Natural killer cell (primary cell): Measurements from ENCODE around the gene DCAF7. TPM values are rescaled to one million over a fixed set of nuclear protein-coding genes. Genes with fewer than 3 reads are reported as not detected.

Experiments used
- ATAC-seq, 3 donors: fragments of 150-1000 bp in 2 of 3; fragments of 200-7000 bp in 1 of 3; cut with Tn5 transposase; 1 replicate in 1 of 3; 2 replicates in 2 of 3; pipeline ENCODE4 v1.10.0; 2021; ENCODE audit warnings: mild to moderate bottlenecking in 2 of 3, moderate library complexity in 2 of 3
- DNase-seq, 2 donors: peaks; one replicate each; pipeline versions ENCODE4 v3.0.0 to v3.0.0-alpha.2; 2013 to 2021; ENCODE audit warnings: mixed read lengths in 1 of 2
- H3K27ac ChIP-seq: one replicate; pipeline ENCODE4 v1.5.1; 2013; ENCODE audit warnings: mild to moderate bottlenecking, low read length
- H3K27me3 ChIP-seq: one replicate; pipeline ENCODE4 v1.6.1; 2013; ENCODE audit warnings: low read length; ENCODE audit not compliant: control insufficient read depth, insufficient read depth
- H3K36me3 ChIP-seq: one replicate; pipeline ENCODE4 v1.6.1; 2013; ENCODE audit warnings: low read length; ENCODE audit not compliant: control insufficient read depth, insufficient read depth
- H3K4me1 ChIP-seq: one replicate; pipeline ENCODE4 v1.6.1; 2013; ENCODE audit warnings: low read length; ENCODE audit not compliant: control insufficient read depth, insufficient read depth
- H3K4me3 ChIP-seq: one replicate; pipeline ENCODE4 v1.5.1; 2013; ENCODE audit warnings: low read length
- H3K9me3 ChIP-seq: one replicate; pipeline ENCODE4 v1.6.1; 2013; ENCODE audit warnings: low read length; ENCODE audit not compliant: control insufficient read depth, insufficient read depth
- H3K27ac Mint-ChIP-seq, 2 donors: one replicate each; pipeline ENCODE4 v1.8.0; 2022; ENCODE audit warnings: mild to moderate bottlenecking in 2 of 2, mixed read lengths in 2 of 2, moderate library complexity in 1 of 2
- H3K27me3 Mint-ChIP-seq, 2 donors: one replicate each; pipeline ENCODE4 v1.8.0; 2022; ENCODE audit warnings: low read depth in 2 of 2, mixed read lengths in 2 of 2
- H3K36me3 Mint-ChIP-seq: one replicate; pipeline ENCODE4 v1.8.0; 2022; ENCODE audit warnings: mixed read lengths
- H3K4me1 Mint-ChIP-seq, 2 donors: one replicate each; pipeline ENCODE4 v1.8.0; 2022; ENCODE audit warnings: mixed read lengths in 2 of 2
- H3K4me3 Mint-ChIP-seq: one replicate; pipeline ENCODE4 v1.8.0; 2022; ENCODE audit warnings: mild to moderate bottlenecking, moderate library complexity, mixed read lengths
- H3K9me3 Mint-ChIP-seq, 2 donors: one replicate each; pipeline ENCODE4 v1.8.0; 2022; ENCODE audit warnings: mixed read lengths in 2 of 2
- WGBS: methylation state at CpG from one replicate; pipeline ENCODE4 v1.1.7; 2013; ENCODE audit warnings: missing lambda C conversion rate; ENCODE audit not compliant: insufficient coverage; 5-methylcytosine and 5-hydroxymethylcytosine counted together
- intact Hi-C: fragments of 100-400 bp; cut with micrococcal nuclease; formaldehyde crosslinking; loops from one replicate; pipeline ENCODE4 v1.14.2; 2022
- total RNA-seq, 4 donors: library from RNA; stranded (reverse); fragments of 120-200 nt in 1 of 4; gene quantifications; one replicate each; pipeline versions ENCODE4 v1.2.3 to v1.2.4, GENCODE V29; 2013 to 2022
- TF ChIP-seq, protein P1 (sequence below): fragments of 200-600 bp; IDR thresholded peaks from one replicate; pipeline ENCODE4 v1.8.0; 2022; ENCODE audit warnings: antibody characterized with exemption

DCAF7 gene
- total RNA-seq, 3 donors from 2014 or later (not counting 1 experiment from before 2014, with no cell fraction given), result 55.5 to 83.5 (median 72.2) TPM

DNA sequence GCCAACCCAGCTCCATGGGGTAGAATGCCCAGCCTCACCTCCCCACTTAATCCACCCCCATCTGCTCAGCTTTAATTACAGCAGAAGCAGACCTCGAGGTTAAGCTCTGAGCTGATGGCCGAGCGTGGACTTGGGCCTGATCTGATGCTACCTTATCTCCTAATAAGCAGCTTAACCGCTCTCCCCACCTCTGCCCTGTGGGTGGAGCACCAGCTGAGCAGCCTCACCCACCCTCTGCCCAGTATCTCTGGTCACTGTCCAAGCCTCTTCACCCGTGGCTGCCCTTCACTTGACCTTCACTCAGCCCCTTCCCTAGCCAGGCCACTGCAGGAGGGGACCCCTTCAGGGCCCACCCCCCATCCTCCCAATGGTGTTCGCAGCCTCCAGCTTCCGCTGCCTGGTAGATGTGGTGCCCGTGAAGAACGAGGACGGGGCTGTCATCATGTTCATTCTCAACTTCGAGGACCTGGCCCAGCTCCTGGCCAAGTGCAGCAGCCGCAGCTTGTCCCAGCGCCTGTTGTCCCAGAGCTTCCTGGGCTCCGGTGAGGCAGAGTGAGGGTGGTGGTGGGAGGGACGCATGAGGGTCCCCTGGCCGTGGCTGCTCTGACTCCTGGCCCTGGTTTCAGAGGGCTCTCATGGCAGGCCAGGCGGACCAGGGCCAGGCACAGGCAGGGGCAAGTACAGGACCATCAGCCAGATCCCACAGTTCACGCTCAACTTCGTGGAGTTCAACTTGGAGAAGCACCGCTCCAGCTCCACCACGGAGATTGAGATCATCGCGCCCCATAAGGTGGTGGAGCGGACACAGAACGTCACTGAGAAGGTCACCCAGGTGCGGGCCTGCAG lies 20.3 kb upstream of the DCAF7 start:
- no peaks in the 10 kb centered on the region for H3K9me3 Mint-ChIP-seq
- 89% methylated on average over 26 of the region's 26 CpGs for WGBS
- no peaks in the 10 kb centered on the region for H3K36me3 Mint-ChIP-seq
- H3K27ac ChIP-seq, result no peak overlapping the region
- no peak for DNase-seq
- H3K36me3 ChIP-seq, result no peaks in the 10 kb centered on the region
- H3K27me3 Mint-ChIP-seq, result peaks cover 8 to 17% of the 10 kb centered on the region in 2 donors
- TF ChIP-seq, protein P1, sequence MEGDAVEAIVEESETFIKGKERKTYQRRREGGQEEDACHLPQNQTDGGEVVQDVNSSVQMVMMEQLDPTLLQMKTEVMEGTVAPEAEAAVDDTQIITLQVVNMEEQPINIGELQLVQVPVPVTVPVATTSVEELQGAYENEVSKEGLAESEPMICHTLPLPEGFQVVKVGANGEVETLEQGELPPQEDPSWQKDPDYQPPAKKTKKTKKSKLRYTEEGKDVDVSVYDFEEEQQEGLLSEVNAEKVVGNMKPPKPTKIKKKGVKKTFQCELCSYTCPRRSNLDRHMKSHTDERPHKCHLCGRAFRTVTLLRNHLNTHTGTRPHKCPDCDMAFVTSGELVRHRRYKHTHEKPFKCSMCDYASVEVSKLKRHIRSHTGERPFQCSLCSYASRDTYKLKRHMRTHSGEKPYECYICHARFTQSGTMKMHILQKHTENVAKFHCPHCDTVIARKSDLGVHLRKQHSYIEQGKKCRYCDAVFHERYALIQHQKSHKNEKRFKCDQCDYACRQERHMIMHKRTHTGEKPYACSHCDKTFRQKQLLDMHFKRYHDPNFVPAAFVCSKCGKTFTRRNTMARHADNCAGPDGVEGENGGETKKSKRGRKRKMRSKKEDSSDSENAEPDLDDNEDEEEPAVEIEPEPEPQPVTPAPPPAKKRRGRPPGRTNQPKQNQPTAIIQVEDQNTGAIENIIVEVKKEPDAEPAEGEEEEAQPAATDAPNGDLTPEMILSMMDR, result no peak
- ATAC-seq, result no peak
- intact Hi-C loops, result no loop called here
- H3K27ac Mint-ChIP-seq, result no peak overlapping the region
- H3K4me3 ChIP-seq, result no peak overlapping the region
- H3K9me3 ChIP-seq, result no peaks in the 10 kb centered on the region
- no peaks in the 10 kb centered on the region for H3K4me1 ChIP-seq
- no peak overlapping the region for H3K4me3 Mint-ChIP-seq
- no peaks in the 10 kb centered on the region for H3K27me3 ChIP-seq
- H3K4me1 Mint-ChIP-seq, result no peaks in the 10 kb centered on the region

DNA sequence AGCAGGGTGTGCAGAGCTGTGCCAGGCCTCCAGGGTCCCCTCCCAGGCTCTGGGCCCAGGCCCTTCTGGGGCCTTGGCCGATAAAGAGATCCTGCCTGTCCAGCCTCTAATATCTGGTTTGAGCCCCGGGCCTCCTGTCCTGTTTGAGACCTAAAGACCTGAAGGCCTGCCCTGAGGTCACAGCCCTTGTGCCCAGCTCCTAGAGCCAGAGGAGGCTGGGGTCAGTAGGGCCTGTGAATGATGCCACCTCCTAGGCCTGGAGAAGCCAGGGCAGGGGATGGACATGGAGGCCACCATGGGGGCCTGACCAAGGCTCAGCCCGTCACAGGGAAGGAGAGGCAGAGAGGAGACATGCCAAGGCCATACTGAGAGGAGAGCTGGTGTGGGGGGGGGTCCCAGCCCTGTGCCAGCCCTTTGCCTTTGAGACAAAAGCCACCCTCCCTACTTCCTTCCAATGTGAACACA lies 19.7 kb upstream of the DCAF7 start:
- DNase-seq, result no peak
- no peaks in the 10 kb centered on the region for H3K36me3 Mint-ChIP-seq
- no peak overlapping the region for H3K27ac Mint-ChIP-seq
- WGBS, result 78% methylated on average over 3 of the region's 3 CpGs
- H3K9me3 ChIP-seq, result no peaks in the 10 kb centered on the region
- no peak overlapping the region for H3K27ac ChIP-seq
- no peaks in the 10 kb centered on the region for H3K4me1 Mint-ChIP-seq
- H3K4me3 Mint-ChIP-seq, result no peak overlapping the region
- ATAC-seq, result no peak
- H3K27me3 Mint-ChIP-seq, result peaks cover 7 to 10% of the 10 kb centered on the region in 2 donors
- H3K36me3 ChIP-seq, result no peaks in the 10 kb centered on the region
- no peaks in the 10 kb centered on the region for H3K27me3 ChIP-seq
- H3K4me3 ChIP-seq, result no peak overlapping the region
- no peaks in the 10 kb centered on the region for H3K9me3 Mint-ChIP-seq
- H3K4me1 ChIP-seq, result no peaks in the 10 kb centered on the region
- TF ChIP-seq, protein P1, result no peak
- intact Hi-C loops, result no loop called here

DNA sequence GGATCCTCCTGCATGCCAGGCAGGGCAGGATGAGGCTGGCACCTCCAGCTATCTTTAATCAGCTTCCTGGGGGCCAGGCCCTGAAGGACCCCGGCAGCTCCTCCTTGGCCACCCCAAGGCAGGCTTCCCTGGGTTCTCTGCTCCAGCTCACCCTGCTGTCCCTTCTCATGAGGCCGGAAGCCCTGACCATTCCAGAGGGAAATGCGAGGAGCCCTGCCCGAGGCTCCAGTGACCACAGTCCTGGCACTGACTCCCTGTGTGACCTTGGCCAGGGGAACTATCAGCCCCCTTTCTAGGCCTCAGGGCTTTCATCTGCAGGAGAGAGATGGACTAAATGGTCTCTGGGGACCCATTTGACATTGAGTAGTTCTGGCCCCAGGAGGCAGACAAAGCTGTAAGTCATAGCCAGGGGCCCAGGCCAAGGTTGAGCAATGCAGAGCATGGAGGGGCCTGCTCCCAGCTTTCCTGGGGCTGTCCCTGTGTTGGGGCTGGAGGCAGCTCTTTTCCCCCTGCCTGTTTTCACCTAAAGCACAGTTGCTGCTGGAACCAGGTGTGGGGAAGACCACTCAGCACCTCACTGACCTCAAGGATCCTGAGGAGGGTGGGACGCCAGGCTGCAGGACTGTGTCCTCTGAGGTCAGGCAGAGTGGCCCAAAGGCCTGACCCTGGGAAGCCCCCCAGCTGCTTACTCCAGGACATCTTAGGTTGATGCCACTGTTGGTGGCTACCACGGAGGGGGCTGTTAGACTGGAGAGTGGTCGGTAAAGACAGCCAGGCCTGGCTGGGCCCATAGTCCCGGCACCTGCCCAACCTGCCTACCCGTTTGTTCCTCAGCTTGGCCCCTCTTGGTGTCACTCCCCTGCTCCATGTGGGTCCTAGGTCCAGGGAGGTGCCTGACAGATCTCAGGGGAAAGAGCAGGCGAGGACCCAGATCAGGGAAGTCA lies 19.0 kb upstream of the DCAF7 start:
- H3K36me3 Mint-ChIP-seq, result no peaks in the 10 kb centered on the region
- DNase-seq (no peak), ATAC-seq (no peak)
- intact Hi-C loops, result no loop called here
- Histone ChIP-seq H3K36me3 (no peaks in the 10 kb centered on the region), H3K27me3 (no peaks in the 10 kb centered on the region), H3K4me1 (no peaks in the 10 kb centered on the region), H3K27ac (no peak overlapping the region), H3K4me3 (no peak overlapping the region), H3K9me3 (no peaks in the 10 kb centered on the region)
- H3K4me3 Mint-ChIP-seq, result no peak overlapping the region
- H3K27me3 Mint-ChIP-seq, result peaks cover 9 to 10% of the 10 kb centered on the region in 2 donors
- H3K9me3 Mint-ChIP-seq, result no peaks in the 10 kb centered on the region
- TF ChIP-seq, protein P1, result no peak
- WGBS, result 91% methylated on average over 10 of the region's 10 CpGs
- no peaks in the 10 kb centered on the region for H3K4me1 Mint-ChIP-seq
- H3K27ac Mint-ChIP-seq, result no peak overlapping the region
